HCT116 (cell line): ENCODE results near the gene ATP1A2. TPM values are rescaled to one million over a fixed set of nuclear protein-coding genes. Genes with fewer than 3 reads are reported as not detected.
A peak's percentile ranks its signal among the peaks of the same experiment; 100 is the strongest.

ENCODE experiments used
- ATAC-seq: fragments of 200-7000 bp; cut with Tn5 transposase; 2 replicates; pipeline ENCODE4 v1.9.1; 2020; ENCODE audit warnings: mild to moderate bottlenecking, moderate library complexity
- BruUV-seq: library from RNA; stranded (reverse); fragments of 400-500 nt; replicated peaks from 2 replicates; lab custom pipeline; 2021; lab: Mats Ljungman, UMichigan
- CTCF ChIA-PET: fragments of 300-600 bp; sonication (Branson Sonifier 250); formaldehyde crosslinking; loops from one replicate; lab custom pipeline; 2021; ENCODE audit warnings: antibody characterized with exemption; lab: Charles Lee
- POLR2A ChIA-PET: fragments of 300-600, 350-600 bp; sonication (Branson Sonifier 250); formaldehyde crosslinking; loops from one replicate; lab custom pipeline; 2021; ENCODE audit warnings: antibody characterized with exemption; lab: Charles Lee
- RAD21 ChIA-PET, 2 experiments: fragments of 300-600 bp; sonication (Branson Sonifier 250); formaldehyde crosslinking; loops; one replicate each; lab custom pipeline; 2023; ENCODE audit warnings: low total read pairs in 2 of 2; ENCODE audit not compliant: uncharacterized antibody in 2 of 2, unreplicated experiment in 2 of 2, low non-redundant PET in 1 of 2; lab: Charles Lee
- DNase-seq: peaks from one replicate; pipeline ENCODE4 v3.0.0-alpha.2; 2010; ENCODE audit warnings: low read depth, low spot score
- H2AFZ ChIP-seq: fragments of 200-600 bp; shearing (Covaris generic), sonication (generic); 2 replicates; pipeline ENCODE4 v1.6.1; 2017; ENCODE audit warnings: low read depth, mixed run types, mixed read lengths, antibody characterized with exemption, low read length; ENCODE audit not compliant: poor library complexity, severe bottlenecking
- H3K27ac ChIP-seq: 2 replicates; pipeline ENCODE4 v1.5.1; 2012; ENCODE audit warnings: low read depth, low read length
- H3K27me3 ChIP-seq: fragments of 200-600 bp; sonication (generic); 2 replicates; pipeline ENCODE4 v1.6.1; 2016; ENCODE audit warnings: mixed run types, low read length, mixed read lengths; ENCODE audit not compliant: insufficient read depth
- H3K36me3 ChIP-seq, 2 experiments: fragments of 200-500 bp in 1 of 2; fragments of 200-600 bp in 1 of 2; sonication (Bioruptor generic) in 1 of 2; sonication (generic) in 1 of 2; 2 replicates each; pipeline versions ENCODE4 v1.5.1 to v1.6.1; 2014 to 2016; ENCODE audit warnings: low read length in 2 of 2, inconsistent platforms in 1 of 2, mixed read lengths in 1 of 2, mixed run types in 1 of 2; ENCODE audit not compliant: insufficient read depth in 2 of 2, control insufficient read depth in 1 of 2
- H3K4me1 ChIP-seq, 2 experiments: fragments of 200-600 bp in 1 of 2; sonication (generic) in 1 of 2; 2 replicates each; pipeline versions ENCODE4 v1.5.1 to v1.6.1; 2012 to 2017; ENCODE audit warnings: low read length in 2 of 2, inconsistent platforms in 1 of 2, mild to moderate bottlenecking in 1 of 2, mixed read lengths in 1 of 2, mixed run types in 1 of 2, moderate library complexity in 1 of 2; ENCODE audit not compliant: insufficient read depth in 2 of 2, control insufficient read depth in 1 of 2
- H3K4me2 ChIP-seq: fragments of 200-600 bp; sonication (generic); 2 replicates; pipeline ENCODE4 v1.6.1; 2017; ENCODE audit warnings: mixed run types, low read length, mixed read lengths
- H3K4me3 ChIP-seq, 2 experiments: fragments of 200-600 bp in 1 of 2; sonication (generic) in 1 of 2; replicated peaks in 1 of 2; 2 replicates each; pipeline ENCODE4 v1.5.1; 2011 to 2016; ENCODE audit warnings: low read length in 2 of 2, control low read depth in 1 of 2, low read depth in 1 of 2, mild to moderate bottlenecking in 1 of 2, mixed read lengths in 1 of 2, mixed run types in 1 of 2
- H3K79me2 ChIP-seq: fragments of 200-600 bp; sonication (generic); 2 replicates; pipeline ENCODE4 v1.6.1; 2017; ENCODE audit warnings: mild to moderate bottlenecking, mixed run types, low read length, moderate library complexity, mixed read lengths; ENCODE audit not compliant: insufficient read depth
- H3K9ac ChIP-seq: fragments of 200-600 bp; sonication (generic); 2 replicates; pipeline ENCODE4 v1.6.1; 2016; ENCODE audit warnings: low read length, mixed read lengths
- H3K9me2 ChIP-seq: fragments of 200-600 bp; sonication (generic), shearing (Covaris generic); 2 replicates; pipeline ENCODE4 v1.6.1; 2017; ENCODE audit warnings: mixed run types, mild to moderate bottlenecking, moderate library complexity; ENCODE audit not compliant: insufficient read depth
- H3K9me3 ChIP-seq, 2 experiments: fragments of 200-500 bp in 1 of 2; fragments of 200-600 bp in 1 of 2; sonication (Bioruptor generic) in 1 of 2; sonication (generic) in 1 of 2; 2 replicates each; pipeline ENCODE4 v1.6.1; 2014 to 2017; ENCODE audit warnings: low read length in 2 of 2, mixed read lengths in 2 of 2, inconsistent platforms in 1 of 2, low read depth in 1 of 2, mild to moderate bottlenecking in 1 of 2, mixed run types in 1 of 2, moderate library complexity in 1 of 2; ENCODE audit not compliant: control insufficient read depth in 1 of 2, insufficient read depth in 1 of 2
- H4K20me1 ChIP-seq: fragments of 200-600 bp; sonication (generic), shearing (Covaris generic); 2 replicates; pipeline ENCODE4 v1.6.1; 2017; ENCODE audit warnings: mixed run types, mild to moderate bottlenecking, moderate library complexity; ENCODE audit not compliant: insufficient read depth
- CTCF ChIP-seq, 3 experiments: fragments of 200-600 bp in 1 of 3; sonication (generic) in 1 of 3; IDR thresholded peaks in 2 of 3; conservative IDR thresholded peaks in 1 of 3; 2 replicates each; pipeline ENCODE4 v1.5.1; 2012 to 2017; ENCODE audit warnings: low read depth in 2 of 3, low read length in 2 of 3, antibody characterized with exemption in 1 of 3, borderline replicate concordance in 1 of 3, control low read depth in 1 of 3, mild to moderate bottlenecking in 1 of 3, mixed read lengths in 1 of 3, mixed run types in 1 of 3, moderate library complexity in 1 of 3; ENCODE audit not compliant: insufficient read depth in 1 of 3
- JUND ChIP-seq: IDR thresholded peaks from 2 replicates; pipeline ENCODE4 v1.6.1; 2012
- RAD21 ChIP-seq: IDR thresholded peaks from 2 replicates; pipeline ENCODE4 v1.6.1; 2012; ENCODE audit warnings: low read depth, mild to moderate bottlenecking
- SP1 ChIP-seq: IDR thresholded peaks from 2 replicates; pipeline ENCODE4 v1.6.1; 2012; ENCODE audit warnings: low read depth
- TCF7L2 ChIP-seq: IDR thresholded peaks from 2 replicates; pipeline ENCODE4 v1.7.0; 2011; ENCODE audit warnings: borderline replicate concordance, inconsistent platforms; ENCODE audit not compliant: insufficient read depth, insufficient read length; ENCODE audit errors: extremely low read depth
- intact Hi-C: fragments of 100-400 bp; cut with micrococcal nuclease; formaldehyde crosslinking; loops from 2 replicates; pipeline ENCODE4 v1.10.0; 2022
- total RNA-seq: library from RNA; stranded (reverse); gene quantifications from one replicate; pipeline ENCODE4 v1.2.1, GENCODE V29; 2021; ENCODE audit not compliant: unreplicated experiment

ATP1A2 gene
- total RNA-seq, 1 experiment from 2014 or later = not detected

- ChIA-PET CTCF (interaction anchor here (0.7 to 1.1 kb wide), 2 partner anchors 85 to 210 kb away, joined by 3 read pairs; no protein-coding TSS in a partner anchor), RAD21 (no interaction called here), POLR2A (no interaction called here)
- Histone ChIP-seq H3K27me3 (no peaks in the 10 kb centered on the region), H3K4me1 (no peaks in the 10 kb centered on the region), H3K27ac (no peak overlapping the region), H3K4me2 (no peak overlapping the region), H3K9me3 (no peaks in the 10 kb centered on the region), H3K9me2 (no peaks in the 10 kb centered on the region), H3K79me2 (no peaks in the 10 kb centered on the region), H4K20me1 (no peaks in the 10 kb centered on the region), H3K9ac (no peak overlapping the region), H2AFZ (no peak overlapping the region), H3K4me3 (no peak overlapping the region), H3K36me3 (no peaks in the 10 kb centered on the region)
- ATAC-seq (no peak), DNase-seq (no peak)
- BruUV-seq = no TSS peak
- intact Hi-C loops = no loop called here
- TF ChIP-seq SP1 (no peak), TCF7L2 (no peak)
Measured at GRCh38 chr1:160167056-160167455, 51.5 kb downstream of the ATP1A2 start.

DNA sequence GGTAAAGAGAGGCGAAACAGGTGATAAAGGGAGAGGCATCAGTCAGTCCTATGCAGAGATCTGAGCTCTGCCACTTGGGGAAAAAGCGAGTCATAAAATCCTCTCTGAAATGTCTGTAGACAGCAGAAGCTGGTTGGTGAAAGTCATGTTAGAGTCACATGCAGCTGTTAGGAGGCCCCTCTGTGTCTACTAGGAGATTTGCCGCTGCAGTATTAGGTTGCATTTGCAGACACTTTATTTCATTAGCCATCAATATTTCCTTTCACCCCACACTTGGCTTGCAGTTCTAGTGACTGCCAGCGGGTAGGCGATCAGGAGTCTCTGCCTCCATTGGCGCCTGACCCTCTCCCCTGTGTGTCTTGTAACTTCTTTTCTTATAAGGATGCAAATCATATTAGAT is 52.0 kb downstream of the ATP1A2 start:
- no peaks in the 10 kb centered on the region for H3K4me1 ChIP-seq
- TF ChIP-seq RAD21 (no peak), CTCF (IDR thresholded peaks at IDR 0.05 in 2 of 3, conservative IDR thresholded peaks at IDR 0.05 in 1 of 3; ENCODE audit: borderline replicate concordance in 1 of 3, insufficient read depth in 1 of 3, low read depth in 2 of 3, low read length in 2 of 3) (peak in 2 of 3 experiments; percentile 21 to 44; a peak in 3 of 6 replicates), JUND (no peak)
- no peaks in the 10 kb centered on the region; the same call in 1 of the 2 replicates for H3K27me3 ChIP-seq
- no TSS peak for BruUV-seq
- DNase-seq = no peak
- H3K27ac ChIP-seq = no peak overlapping the region
- CTCF ChIA-PET = interaction anchor here (0.7 kb wide), 1 partner anchor 85 kb away, joined by 3 read pairs; no protein-coding TSS in a partner anchor
- no peaks in the 10 kb centered on the region for H4K20me1 ChIP-seq
- H3K4me2 ChIP-seq = no peak overlapping the region
- no peak for ATAC-seq
- H3K9me2 ChIP-seq = no peaks in the 10 kb centered on the region
- intact Hi-C loops = no loop called here
- no peak overlapping the region for H3K9ac ChIP-seq
- POLR2A ChIA-PET = no interaction called here
- H3K79me2 ChIP-seq = no peaks in the 10 kb centered on the region
- no peak overlapping the region for H2AFZ ChIP-seq
- H3K4me3 ChIP-seq = no peak overlapping the region
- RAD21 ChIA-PET = no interaction called here
- H3K36me3 ChIP-seq = no peaks in the 10 kb centered on the region
- H3K9me3 ChIP-seq = no peaks in the 10 kb centered on the region
